Ecto neural progenitor cell (in vitro differentiated cells): ENCODE results near the gene SSBP3.
A peak's percentile ranks its signal among the peaks of the same experiment; 100 is the strongest.
"Not testable (repeated sequence)": the region's sequence is repeated elsewhere in the genome, so short reads cannot be mapped to it uniquely, and the experiment has no call there.

Experiments
- DNase-seq: peaks from one replicate; pipeline ENCODE4 v3.0.0-alpha.2; 2018; ENCODE audit warnings: low spot score

Gene SSBP3

DNA sequence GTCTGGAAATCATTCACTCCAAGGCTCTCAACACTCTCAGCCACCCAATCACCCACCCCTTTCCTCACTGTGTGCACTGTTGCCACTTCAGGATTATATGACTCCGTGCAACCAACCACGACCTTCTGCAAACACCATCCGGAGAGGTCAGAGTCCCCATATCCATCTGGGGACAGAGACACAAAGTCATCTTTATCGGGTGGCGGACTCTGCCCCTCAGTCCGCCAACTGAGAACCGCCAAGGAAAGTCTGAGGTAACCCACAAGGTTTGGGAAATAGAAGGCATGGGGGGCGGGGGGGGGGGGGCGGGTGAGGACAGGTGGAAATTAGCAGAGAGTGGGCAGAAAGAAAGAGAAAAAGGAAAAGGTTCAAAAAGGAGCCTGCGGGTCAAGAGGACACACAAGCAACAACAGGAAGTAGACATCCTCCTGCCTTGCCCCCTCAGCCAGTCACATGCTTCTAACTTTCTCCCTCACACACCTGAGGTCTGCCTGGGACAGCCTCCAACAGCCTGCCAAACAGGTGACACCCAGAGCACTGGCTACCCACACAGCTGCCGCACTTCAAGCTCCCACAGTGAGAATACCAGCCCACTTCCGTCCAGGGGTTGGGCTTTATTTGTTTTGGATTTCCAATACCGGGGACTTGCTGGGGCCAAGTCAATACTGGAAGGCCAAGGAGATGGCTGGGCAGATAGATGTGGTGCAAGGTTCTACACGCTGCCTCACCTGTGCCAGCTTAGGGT is 58.1 kb downstream of the SSBP3 start:
- no peak for DNase-seq

GRCh38 chr1:54347261-54347954 is 58.8 kb downstream of the SSBP3 start:
- no peak for DNase-seq

DNA sequence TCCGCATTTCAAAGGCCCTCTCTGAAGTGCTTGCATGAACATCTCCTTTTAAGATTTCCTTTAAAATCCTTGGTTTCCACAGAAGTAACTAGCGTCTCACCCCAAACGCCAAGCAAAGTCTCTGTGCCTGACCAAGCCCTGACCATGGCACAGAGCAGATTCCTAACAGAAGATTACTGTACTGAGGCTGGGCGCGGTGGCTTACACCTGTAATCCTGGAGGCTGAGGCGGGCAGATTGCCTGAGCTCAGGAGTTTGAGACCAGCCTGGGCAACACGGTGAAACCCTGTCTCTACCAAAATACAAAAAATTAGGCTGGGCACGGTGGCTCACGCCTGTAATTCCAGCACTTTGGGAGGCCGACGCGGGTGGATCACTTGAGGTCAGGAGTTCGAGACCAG is 60.6 kb downstream of the SSBP3 start:
- not testable (repeated sequence) for DNase-seq

- no peak for DNase-seq
Measured at GRCh38 chr1:54345116-54345515, 61.1 kb downstream of the SSBP3 start.

GRCh38 chr1:54342742-54343687 is 63.2 kb downstream of the SSBP3 start:
- DNase-seq = no peak

- no peak for DNase-seq
Measured at GRCh38 chr1:54342288-54342687, 63.9 kb downstream of the SSBP3 start.

GRCh38 chr1:54341763-54342162 is 64.4 kb downstream of the SSBP3 start:
- DNase-seq = no peak

GRCh38 chr1:54340878-54341277 is 65.3 kb downstream of the SSBP3 start:
- DNase-seq = no peak

- DNase-seq = no peak
Measured at GRCh38 chr1:54340434-54340833, 65.8 kb downstream of the SSBP3 start.

- no peak for DNase-seq
Measured at GRCh38 chr1:54339126-54339525, 67.1 kb downstream of the SSBP3 start.

- no peak for DNase-seq
Measured at GRCh38 chr1:54338464-54338863, 67.7 kb downstream of the SSBP3 start.

DNA sequence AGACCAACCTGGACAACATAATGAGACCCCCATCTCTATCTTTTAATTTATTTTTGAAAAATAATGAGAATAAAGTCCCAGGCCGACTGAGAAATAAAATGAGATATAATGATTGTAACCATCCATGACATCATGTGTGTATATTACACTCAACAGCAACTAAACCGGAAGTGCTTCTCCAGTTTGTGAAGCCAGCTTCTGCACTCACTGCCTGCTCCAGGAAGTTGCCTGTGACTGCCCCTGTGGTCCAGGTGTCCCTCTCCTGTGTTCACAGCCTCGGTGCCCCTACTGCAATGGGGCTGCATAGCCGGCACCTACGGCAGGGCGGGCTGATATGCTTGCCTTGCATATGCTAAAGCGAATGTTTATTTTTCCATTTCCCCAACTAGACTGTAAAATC is 68.3 kb downstream of the SSBP3 start:
- DNase-seq = no peak

DNA sequence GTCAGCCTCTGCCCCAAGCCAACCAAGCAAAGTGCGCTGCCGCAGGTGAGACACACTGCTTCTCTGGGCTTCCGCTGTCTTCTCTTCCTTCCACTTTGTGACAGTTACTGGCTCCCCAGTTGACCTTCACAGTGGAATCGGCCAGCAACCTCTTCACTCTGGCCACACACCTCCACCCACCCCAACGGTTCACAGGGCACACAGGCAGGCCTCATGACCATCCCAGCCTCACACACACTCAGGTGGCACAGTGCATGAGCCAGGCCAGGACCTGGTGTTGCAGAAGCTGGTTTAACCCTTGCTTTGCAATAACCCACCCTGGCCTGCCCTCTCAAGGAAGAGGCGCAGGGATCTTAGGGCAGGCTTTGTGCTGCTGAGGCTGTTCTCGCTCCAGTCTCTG is 69.2 kb downstream of the SSBP3 start:
- DNase-seq = no peak

GRCh38 chr1:54336116-54336515 is 70.1 kb downstream of the SSBP3 start:
- no peak for DNase-seq

DNA sequence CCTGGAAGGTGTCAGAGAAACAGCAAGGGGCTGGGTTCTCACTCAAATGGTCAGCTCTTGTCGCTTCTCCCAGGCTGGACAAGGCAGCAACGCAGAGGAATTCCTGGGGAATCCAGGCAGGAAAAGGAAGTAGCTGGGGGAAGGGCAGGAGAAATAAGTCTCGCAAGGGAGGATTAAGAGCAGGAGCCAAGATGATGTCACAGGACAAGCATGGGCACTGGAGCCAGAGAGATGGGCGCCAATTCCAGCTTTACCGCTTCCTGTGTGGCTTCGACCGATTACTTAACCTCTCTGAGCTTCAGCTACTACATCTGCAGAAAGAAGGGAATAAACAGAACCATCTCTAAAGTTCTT is 70.5 kb downstream of the SSBP3 start:
- peak; percentile 44 for DNase-seq

DNA sequence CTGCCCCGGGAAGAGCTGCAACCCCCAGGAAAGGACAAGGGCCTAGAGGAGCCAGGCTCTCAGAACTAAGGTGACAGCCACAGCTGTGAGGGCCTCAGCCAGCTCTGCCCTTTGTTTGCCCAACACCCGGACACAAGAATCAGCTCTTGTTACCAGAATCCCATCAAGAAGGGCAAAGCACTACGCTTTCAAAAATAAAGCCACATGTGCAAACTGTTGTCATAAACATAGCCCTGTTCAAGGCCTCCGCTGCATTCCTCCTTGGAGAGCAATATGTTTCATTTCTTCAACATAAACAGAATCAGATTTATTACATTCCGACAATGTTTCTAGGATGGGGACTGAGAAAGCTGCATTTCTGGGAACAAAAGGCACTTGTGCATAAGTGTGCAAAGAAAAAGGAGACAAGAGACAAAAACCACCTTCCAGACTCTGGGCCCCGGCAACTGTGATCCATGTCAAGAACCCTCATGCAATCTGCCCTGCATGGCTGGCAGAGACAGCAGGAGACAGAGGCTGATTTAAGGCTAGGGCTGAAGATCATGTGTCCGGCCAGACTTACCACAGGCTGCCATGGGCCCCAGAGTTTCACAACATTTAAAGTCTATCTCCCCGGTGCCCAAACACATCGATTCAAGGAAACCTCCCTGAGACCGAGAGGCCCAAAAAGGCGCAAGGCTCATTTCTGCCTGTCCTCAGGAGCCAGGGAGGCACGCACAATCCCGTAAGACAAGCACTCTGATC is 71.0 kb downstream of the SSBP3 start:
- no peak for DNase-seq

- DNase-seq = peak; percentile 43
Measured at GRCh38 chr1:54332781-54333585, 73.2 kb downstream of the SSBP3 start.

GRCh38 chr1:54331843-54332463 is 74.2 kb downstream of the SSBP3 start:
- DNase-seq = no peak

- peak; percentile 43 for DNase-seq
Measured at GRCh38 chr1:54331091-54331772, 75.0 kb downstream of the SSBP3 start.
